Renal cortical epithelial cell (primary cell): ENCODE measurements around the gene INPP5A. TPM values are rescaled to one million over a fixed set of nuclear protein-coding genes. Genes with fewer than 3 reads are reported as not detected.

Experiments used
- DNase-seq: peaks from one replicate; pipeline ENCODE4 v3.0.0-alpha.2; 2011; ENCODE audit warnings: low read depth
- total RNA-seq: library from RNA; depleted of rRNA; stranded (reverse); fragments of >200 nt; gene quantifications from 2 replicates; pipeline ENCODE4 v1.2.3, GENCODE V29; 2014

The INPP5A gene
- total RNA-seq, 1 donor from 2014 or later: 30.7 TPM

DNA sequence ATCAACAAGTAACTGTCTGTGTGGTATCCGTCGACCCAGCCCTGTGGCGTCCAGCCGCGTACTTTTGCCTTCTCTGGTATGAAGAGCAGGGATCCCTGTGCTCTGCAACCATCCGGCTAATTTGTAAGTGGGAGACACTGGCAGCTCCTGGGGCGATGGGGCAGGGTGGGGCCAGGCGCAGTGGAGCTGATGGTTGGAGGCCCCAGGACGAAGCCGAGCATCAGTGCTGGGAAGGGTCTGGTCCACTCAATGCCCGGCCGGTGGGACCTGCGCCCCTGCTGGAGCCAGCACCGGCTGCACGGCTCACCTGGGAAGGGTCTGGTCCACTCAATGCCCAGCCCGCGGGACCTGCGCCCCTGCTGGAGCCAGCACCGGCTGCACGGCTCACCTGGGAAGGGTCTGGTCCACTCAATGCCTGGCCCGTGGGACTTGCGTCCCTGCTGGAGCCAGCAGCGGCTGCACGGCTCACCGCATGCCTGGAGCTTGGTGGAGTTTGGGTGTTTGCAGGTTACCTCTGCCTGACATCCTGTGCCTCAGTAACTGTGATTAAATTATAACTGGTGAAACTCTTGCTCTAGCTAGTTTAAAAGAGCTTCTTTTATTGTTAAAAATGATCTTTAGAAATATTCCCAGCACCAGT is 152.3 kb downstream of the INPP5A start:
- no peak for DNase-seq

DNA sequence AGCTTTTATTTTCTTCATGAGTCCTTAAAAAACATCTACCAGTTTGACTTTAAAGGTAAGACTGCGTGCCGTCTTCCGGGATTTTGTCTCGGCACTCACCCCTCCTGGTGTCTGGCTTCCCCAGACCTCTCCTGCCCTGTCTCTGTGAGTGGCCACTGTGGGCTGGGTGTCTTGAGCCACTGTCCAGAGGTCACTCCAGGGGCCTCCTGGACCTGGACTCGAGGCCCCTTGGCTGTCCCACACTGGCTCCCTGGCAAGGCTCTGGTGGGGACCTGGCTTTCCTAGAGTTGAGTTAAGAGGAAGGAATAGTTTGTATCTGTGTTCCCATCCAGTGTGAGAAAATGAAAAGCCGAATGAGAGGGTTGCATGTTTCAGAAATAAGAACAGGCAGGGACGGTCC is 152.8 kb downstream of the INPP5A start:
- no peak for DNase-seq

GRCh38 chr10:132690821-132691610 is 153.4 kb downstream of the INPP5A start:
- no peak for DNase-seq

GRCh38 chr10:132691711-132692153 is 154.1 kb downstream of the INPP5A start:
- DNase-seq: no peak

DNA sequence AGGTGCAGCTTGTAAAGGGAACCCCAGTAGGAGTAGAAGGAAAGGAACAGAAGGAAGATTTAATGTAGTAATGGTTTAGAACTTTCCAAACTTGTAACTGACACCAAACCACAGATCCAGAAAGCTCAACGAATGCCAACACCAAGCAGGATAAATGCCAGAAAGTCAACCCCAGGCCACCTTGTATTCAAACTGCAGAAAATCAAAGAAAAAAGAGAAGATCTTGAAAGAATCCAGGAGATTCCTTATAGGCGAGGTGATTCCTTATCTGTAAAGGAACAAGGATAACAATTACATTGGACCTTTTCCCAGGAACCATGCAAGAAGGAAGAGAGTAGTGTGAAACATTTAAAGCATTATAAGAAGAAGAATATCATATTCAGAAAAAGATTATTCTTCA is 154.7 kb downstream of the INPP5A start:
- DNase-seq: no peak

GRCh38 chr10:132693676-132694075 is 156.1 kb downstream of the INPP5A start:
- no peak for DNase-seq

DNA sequence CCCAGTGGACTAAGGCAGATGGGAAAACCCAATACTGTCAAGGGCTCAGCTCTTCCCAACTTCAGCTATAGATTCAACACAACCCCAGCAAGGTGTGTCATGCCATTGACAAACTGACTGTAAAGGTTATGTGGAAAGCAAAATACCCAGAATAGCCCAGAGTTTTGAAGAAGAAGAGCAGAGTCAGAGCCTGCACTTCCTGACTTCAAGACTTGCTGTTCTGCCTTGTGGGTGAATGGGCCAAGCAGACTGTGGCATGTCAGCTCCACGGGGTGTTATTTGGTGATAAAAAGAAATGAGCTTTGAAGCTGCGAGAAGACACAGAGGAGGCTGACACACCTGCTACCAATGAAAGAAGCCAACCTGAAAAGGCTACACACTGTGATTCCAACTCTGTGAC is 158.6 kb downstream of the INPP5A start:
- DNase-seq: no peak

DNA sequence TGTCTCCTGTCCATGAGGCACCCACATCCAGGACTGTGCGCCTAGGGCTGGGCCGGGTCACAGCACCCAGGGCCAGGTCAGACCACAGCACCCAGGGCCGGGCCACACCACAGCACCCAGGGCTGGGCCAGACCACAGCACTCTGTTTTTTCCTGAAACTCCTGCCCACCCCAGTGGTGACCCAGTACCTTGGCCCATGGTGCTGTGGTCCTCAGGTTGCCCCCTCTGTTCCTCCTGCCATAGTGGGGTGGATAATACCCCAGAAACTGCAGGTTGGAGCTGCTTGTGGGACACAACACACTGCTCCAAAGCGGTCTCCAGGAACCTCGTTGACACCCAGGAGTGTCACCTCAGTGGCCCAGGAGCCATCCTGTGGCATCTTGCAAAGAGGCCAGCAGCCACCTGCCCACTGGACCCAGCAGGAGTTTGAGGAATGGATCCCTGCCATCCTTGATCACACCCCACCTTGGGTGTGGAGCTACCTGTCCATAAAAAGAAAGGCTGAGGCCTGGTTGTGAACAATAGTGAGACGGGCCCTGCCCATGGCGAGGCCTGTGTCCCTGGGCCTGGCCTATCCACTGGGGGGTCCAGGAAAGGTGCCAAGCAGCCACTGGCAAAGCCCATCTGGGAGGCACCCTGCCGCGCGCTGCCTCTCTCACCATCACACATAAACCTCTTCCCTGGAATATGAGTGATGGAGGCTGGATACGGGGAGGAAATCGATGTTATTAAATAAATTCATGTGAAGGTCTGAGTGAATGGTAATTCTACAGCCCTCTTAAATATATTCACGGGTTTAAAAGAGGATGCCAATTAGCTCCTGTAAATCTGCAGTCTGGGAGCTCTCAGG is 159.4 kb downstream of the INPP5A start:
- DNase-seq: no peak

DNA sequence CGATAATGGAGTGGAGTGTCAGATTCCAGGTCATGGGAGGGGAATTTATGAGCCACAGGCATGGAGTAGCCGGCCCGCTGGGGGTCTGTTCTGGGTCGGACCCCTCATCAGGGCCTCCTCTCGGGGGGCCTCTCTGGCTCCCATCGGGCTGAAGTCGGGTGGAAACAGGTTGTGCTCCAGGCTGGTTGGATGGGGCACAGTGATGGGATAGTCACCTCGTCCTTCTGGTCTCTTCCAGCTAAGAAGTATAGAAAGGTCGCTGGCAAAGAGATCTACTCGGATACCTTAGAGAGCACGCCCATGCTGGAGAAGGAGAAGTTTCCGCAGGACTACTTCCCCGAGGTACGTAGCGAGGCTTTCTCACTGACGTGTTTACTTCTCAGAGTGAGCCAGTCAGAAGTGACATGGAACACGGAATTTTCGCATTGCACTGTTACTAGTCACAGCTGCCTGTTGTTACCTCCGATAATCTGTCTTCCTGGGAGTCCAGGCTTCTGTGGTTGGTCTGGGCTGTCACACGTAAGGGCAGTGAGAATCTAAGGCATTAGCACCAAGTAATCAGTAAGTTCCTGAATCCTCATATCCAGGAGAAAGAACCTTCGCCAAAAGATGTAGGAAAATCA is 160.1 kb downstream of the INPP5A start:
- DNase-seq: no peak

DNA sequence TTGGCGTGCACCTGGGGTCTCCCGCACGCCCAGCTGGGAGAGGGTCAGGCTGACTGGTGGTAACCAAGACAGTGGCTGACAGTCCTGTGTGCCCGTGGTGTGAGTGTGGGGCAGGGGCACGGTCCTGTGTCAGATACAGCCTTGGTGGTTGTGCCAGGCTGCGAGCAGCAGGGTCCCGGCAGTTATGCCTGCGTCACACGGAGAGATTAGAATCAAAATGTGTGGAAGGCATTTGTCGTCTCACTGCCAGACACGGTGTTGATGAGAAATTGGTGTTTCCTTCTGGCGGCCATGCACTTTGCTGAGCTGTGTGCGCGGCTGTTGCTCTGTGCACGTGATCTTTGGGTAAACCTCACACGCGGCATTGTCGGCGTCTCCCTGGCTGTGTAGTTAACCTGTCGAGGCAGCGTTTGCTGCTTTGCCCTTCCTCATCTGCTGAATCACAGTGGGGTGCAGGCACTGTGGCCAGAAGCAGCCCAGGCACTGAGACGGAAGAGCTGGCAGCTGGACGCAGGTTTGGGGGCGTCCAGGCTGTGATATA is 160.7 kb downstream of the INPP5A start:
- DNase-seq: no peak

GRCh38 chr10:132698761-132699391 is 161.3 kb downstream of the INPP5A start:
- no peak for DNase-seq

GRCh38 chr10:132699411-132700155 is 162.0 kb downstream of the INPP5A start:
- no peak for DNase-seq

GRCh38 chr10:132700156-132701098 is 162.8 kb downstream of the INPP5A start:
- DNase-seq: no peak

- DNase-seq: no peak
Measured at GRCh38 chr10:132701099-132701845, 163.7 kb downstream of the INPP5A start.

DNA sequence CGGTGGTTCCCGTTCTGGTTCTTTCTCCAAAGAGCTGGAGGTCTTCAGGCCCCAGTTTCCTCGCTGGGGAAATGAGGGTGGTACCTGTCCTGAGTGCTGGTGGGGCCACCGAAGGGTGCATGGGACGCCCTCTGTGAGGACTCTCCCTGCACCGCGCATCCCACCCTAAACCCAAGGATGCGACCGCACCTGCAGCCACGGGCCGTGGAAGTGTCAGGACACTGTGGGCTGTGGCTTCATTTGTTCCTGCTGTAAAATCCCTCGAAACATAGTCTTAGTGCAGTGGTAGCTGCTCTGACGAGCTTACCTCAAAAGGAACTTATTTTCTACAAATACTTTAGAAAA is 164.2 kb downstream of the INPP5A start:
- DNase-seq: no peak

DNA sequence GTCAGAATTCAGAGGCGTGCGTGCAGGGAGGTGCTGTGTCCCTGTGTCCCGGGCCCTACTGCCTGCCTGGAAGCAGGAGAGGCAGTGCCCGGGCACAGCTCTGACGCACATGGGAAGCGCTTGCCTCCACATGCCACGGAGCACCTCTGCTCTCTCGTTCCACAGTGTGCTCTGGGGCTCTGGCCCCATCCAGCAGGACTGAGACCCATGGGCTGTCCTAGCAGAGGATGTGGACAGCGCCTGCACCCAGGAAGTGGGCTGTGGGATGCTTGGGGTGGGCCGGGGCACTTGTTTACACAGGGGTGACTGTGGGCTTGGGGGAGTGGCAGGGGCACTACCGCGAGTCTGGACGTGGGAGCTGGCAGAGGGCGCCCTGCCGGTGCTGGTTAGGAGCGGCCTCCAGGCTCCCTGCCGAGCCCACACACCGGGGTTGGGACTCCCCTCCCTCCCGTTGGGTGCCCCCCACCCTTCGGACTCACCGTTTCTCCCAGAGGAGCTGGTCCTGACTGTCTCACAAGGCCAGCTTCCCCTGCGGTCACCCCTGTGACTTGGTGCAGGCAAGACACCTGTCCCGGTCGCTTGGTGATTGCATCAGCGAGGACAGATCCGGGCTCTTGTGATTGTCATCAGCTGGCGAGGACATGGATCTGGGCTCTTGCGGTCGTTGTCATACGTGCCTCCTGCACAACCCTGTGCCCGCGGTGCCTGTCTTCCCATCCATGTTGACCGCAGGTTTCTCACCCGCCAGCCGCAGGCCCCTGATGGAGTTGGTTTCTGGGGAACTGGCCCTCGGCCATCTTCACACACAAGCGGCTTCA is 165.2 kb downstream of the INPP5A start:
- DNase-seq: no peak

DNA sequence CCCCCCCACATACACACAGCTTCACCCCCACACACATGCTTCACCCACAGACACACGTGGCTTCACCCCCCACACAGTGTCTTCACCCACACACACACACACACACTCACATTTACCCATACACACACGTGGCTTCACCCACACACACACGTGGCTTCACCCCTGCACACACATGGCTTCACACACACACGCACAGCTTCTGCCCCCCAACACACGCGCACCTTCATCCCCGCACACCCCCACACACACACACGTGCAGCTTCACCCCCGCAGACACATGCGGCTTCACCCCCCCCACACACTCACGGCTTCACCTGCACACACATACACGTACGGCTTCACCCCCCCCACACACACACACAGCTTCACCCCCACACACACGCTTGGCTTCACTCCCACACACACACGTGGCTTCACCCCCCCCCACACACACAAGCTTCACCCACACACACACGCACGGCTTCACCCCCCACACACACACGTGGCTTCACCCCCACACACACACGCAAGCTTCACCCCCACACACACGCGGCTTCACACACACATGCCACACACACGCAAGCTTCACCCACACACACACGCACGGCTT is 165.9 kb downstream of the INPP5A start:
- no peak for DNase-seq
